ENCODE results near the gene NFIB.

DNA sequence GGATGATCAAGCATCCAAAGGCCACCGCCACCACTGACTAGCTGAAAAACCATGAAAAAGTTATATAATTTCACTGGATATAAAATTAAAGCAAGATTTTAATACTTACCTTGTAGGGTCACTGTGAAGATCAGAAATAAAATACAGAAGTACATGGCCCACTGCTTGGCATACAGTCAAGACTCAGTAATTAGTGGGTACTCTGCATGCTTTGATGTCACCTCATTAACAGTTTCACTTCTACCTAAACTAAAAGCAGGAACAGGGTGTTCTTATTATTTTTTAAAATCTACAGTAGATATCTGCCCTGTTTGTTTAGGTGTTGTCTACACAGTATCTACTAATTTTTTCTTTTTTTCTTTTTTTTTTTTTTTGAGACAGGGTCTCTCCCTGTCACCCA is 66.4 kb downstream of the NFIB start:
- TF ChIP-seq, protein P1, sequence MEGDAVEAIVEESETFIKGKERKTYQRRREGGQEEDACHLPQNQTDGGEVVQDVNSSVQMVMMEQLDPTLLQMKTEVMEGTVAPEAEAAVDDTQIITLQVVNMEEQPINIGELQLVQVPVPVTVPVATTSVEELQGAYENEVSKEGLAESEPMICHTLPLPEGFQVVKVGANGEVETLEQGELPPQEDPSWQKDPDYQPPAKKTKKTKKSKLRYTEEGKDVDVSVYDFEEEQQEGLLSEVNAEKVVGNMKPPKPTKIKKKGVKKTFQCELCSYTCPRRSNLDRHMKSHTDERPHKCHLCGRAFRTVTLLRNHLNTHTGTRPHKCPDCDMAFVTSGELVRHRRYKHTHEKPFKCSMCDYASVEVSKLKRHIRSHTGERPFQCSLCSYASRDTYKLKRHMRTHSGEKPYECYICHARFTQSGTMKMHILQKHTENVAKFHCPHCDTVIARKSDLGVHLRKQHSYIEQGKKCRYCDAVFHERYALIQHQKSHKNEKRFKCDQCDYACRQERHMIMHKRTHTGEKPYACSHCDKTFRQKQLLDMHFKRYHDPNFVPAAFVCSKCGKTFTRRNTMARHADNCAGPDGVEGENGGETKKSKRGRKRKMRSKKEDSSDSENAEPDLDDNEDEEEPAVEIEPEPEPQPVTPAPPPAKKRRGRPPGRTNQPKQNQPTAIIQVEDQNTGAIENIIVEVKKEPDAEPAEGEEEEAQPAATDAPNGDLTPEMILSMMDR (conservative IDR thresholded peaks at IDR 0.05; ENCODE audit: low read depth, low read length), result no peak
- no peak for TF ChIP-seq EZH2phosphoT487 (IDR thresholded peaks at IDR 0.05; ENCODE audit: borderline replicate concordance, low read length)
- TF ChIP-seq EZH2 (IDR thresholded peaks at IDR 0.05; ENCODE audit: low read length, unreplicated experiment), result no peak

Data from PC-3 (cell line).